Hindlimb muscle (tissue), 1 donor: ENCODE measurements around the gene CA6. TPM values are rescaled to one million over a fixed set of nuclear protein-coding genes. Genes with fewer than 3 reads are reported as not detected.
"Not testable (repeated sequence)": the region's sequence is repeated elsewhere in the genome, so short reads cannot be mapped to it uniquely, and the experiment has no call there.

Experiments
- DNase-seq: peaks from one replicate; pipeline ENCODE4 v3.0.0-alpha.2; 2013
- polyA plus RNA-seq: library from polyadenylated mRNA; unstranded; fragments of 120-200 nt; gene quantifications from one replicate; pipeline ENCODE4 v1.2.1, GENCODE V29; 2013; ENCODE audit not compliant: insufficient read length

Gene CA6
- polyA plus RNA-seq, 1 donor = not detected

GRCh38 chr1:9006956-9007615 is 61.4 kb downstream of the CA6 start:
- no peak for DNase-seq

DNA sequence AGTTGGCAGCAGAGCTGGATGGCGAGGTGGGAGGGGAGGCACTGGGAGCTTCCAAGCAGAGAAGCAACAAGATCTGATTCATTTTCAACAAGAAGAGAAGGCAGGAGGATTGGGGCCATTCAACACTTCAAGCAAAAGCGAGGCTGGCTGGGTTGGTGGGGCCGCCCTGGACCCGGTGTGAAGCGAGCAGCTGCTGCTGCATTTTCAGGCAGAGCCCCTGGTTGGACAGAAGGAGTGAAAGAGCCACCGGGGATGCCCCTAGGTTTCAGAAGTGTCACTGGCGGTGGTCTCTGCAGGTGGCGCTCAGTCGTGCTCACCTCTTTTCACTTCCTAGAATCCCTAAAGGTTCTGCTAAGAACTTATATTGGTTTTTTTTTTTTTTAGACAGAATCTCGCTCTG is 62.6 kb downstream of the CA6 start:
- no peak for DNase-seq

- no peak for DNase-seq
Measured at GRCh38 chr1:9009438-9010370, 64.0 kb downstream of the CA6 start.

GRCh38 chr1:9010781-9011323 is 65.2 kb downstream of the CA6 start:
- no peak for DNase-seq

GRCh38 chr1:9013819-9014218 is 68.2 kb downstream of the CA6 start:
- no peak for DNase-seq

- DNase-seq = peak; percentile 32
Measured at GRCh38 chr1:9014475-9015375, 69.1 kb downstream of the CA6 start.

GRCh38 chr1:9016455-9016854 is 70.8 kb downstream of the CA6 start:
- no peak for DNase-seq

- no peak for DNase-seq
Measured at GRCh38 chr1:9018333-9018732, 72.7 kb downstream of the CA6 start.

GRCh38 chr1:9019896-9020295 is 74.2 kb downstream of the CA6 start:
- DNase-seq = no peak

DNA sequence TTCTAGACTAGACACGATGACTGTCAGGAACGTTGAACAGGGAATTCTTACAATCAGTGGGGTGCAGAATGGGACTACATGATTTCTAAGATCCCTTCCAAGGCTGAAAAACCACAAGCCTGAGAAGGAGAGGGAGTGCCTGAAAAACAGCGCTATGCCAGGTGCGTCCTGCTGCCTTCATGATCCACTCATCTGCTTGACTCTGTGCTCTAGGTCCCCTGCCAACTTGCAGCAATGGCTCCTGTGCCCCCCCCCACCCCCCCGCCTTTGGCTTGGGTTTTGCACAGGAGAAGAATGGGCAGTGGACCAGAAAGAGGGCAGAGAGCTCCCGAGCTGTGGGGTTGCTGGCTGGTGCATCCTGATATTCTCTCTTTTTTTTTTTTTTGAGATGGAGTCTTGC is 74.6 kb downstream of the CA6 start:
- DNase-seq = no peak

DNA sequence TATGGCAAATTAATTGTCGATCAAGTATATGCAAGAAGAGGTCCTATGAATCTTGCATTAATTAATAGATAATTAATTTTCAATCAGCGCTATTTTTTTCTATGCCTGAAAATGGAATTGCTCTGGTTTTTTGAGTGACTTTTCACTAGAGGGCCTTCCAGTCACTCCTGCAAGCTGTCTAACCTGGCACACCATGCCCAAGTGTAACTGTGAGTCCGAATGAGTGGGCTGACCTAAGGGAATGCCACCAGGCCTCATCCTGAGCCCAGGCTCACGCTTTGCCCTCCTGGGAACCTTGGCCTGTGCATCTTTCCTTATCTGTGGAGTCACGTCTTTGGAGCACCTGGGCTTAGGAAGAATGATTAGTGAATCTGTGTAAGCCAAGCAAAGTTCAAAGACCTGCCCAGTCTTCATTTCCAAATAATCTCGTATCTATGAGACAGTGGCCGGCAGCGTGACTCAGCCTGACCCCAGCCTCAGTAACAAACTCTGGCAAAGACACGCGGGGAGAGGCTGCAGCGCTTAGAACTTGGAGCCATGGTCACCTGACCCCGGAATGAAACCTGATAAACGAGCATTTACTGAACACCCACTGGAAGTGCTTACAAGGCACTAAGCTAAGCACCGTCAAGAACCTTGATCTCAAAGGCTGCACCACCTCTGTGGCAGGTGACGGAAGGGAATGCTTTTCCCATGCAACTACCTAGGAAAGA is 76.5 kb downstream of the CA6 start:
- DNase-seq = not testable (repeated sequence)

GRCh38 chr1:9022773-9023172 is 77.1 kb downstream of the CA6 start:
- no peak for DNase-seq

Other genes with a start within 250 kb of the CA6 start
- 93.9 TPM for gene RERE, start 128.2 kb upstream of the CA6 start, polyA plus RNA-seq
- 354 TPM for gene ENO1, start 67.2 kb upstream of the CA6 start, polyA plus RNA-seq
- gene SLC2A7, start 80.6 kb downstream of the CA6 start, polyA plus RNA-seq = not detected
- 19.5 TPM for gene SLC2A5, start 123.8 kb downstream of the CA6 start, polyA plus RNA-seq
- gene GPR157, start 183.2 kb downstream of the CA6 start, polyA plus RNA-seq = 1.1 TPM